Measurements from ENCODE around the gene ZNF354C. TPM values are rescaled to one million over a fixed set of nuclear protein-coding genes. Genes with fewer than 3 reads are reported as not detected.

Gene ZNF354C
- total RNA-seq, 1 donor from 2014 or later: 11.4 TPM

DNA sequence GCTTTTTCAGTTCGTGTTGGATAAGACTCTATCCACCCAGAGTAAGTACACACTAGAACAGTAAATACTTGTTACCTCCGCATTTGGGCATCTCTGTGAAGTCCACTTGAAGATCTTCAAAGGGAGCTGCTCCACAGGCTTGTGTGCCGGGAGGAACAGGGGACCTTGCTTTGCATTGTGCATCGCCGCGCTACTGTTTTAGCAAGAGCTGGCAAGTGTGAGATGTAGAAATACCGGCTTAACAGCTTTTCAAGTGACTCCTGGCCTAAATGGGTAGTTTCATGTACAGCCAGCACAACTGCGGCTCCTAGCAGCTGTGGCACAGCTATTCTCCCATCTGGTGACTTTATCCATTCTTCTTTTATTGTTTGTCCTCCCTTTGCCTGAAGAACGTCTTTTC is 8.4 kb upstream of the ZNF354C start:
- TF ChIP-seq, protein P1, sequence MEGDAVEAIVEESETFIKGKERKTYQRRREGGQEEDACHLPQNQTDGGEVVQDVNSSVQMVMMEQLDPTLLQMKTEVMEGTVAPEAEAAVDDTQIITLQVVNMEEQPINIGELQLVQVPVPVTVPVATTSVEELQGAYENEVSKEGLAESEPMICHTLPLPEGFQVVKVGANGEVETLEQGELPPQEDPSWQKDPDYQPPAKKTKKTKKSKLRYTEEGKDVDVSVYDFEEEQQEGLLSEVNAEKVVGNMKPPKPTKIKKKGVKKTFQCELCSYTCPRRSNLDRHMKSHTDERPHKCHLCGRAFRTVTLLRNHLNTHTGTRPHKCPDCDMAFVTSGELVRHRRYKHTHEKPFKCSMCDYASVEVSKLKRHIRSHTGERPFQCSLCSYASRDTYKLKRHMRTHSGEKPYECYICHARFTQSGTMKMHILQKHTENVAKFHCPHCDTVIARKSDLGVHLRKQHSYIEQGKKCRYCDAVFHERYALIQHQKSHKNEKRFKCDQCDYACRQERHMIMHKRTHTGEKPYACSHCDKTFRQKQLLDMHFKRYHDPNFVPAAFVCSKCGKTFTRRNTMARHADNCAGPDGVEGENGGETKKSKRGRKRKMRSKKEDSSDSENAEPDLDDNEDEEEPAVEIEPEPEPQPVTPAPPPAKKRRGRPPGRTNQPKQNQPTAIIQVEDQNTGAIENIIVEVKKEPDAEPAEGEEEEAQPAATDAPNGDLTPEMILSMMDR (IDR thresholded peaks at IDR 0.05; ENCODE audit: partially characterized antibody, unreplicated experiment): no peak
- Mint-ChIP-seq H3K9me3 (ENCODE audit: unreplicated experiment) (peaks cover 1% of the 10 kb centered on the region), H3K27me3 (ENCODE audit: unreplicated experiment) (no peaks in the 10 kb centered on the region)

DNA sequence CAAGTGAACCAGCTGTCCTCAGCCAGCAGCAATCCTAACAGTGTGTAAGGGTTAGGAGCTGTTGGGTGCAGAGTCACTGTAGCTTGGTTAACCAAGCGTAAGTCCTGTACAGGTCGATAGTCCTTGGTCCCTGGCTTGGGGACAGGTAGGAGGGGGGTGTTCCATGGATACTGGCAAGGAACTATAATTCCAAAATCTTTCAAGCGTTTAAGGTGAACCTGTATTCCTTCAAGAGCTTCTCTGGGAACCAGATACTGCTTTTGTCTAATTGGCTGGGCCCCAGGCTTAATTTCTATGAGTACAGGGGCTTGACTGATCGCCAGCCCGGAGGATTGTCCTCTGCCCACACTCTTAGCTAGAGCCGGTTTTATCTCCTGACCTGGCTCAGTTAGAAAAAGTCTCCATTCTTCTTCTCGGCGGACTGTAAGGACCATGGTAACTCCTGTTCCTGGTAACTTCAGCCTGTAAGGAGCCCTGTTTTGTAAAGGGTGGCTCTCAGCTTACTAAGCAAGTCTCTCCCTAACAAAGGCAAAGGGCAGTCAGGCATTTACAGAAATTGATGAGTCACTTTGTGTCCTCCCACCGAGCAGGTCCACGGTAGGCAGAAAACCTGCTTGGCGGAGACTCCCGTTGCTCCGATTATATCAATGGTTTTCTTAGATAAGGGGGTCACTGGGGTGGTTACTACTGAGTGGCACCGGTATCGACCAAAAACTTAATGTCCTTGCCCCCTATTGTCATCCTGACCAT is 6.0 kb upstream of the ZNF354C start:
- no peak overlapping the region for H3K27ac Mint-ChIP-seq (ENCODE audit: unreplicated experiment)
- no peak for DNase-seq
- TF ChIP-seq, protein P1 (IDR thresholded peaks at IDR 0.05; ENCODE audit: partially characterized antibody, unreplicated experiment): no peak
- no peaks in the 10 kb centered on the region for H3K4me1 Mint-ChIP-seq (ENCODE audit: low read depth, unreplicated experiment)
- H3K9me3 Mint-ChIP-seq (ENCODE audit: unreplicated experiment): no peaks in the 10 kb centered on the region
- peaks cover 4% of the 10 kb centered on the region for H3K36me3 Mint-ChIP-seq (ENCODE audit: unreplicated experiment)
- no peak overlapping the region for H3K4me3 Mint-ChIP-seq (ENCODE audit: unreplicated experiment)
- no peaks in the 10 kb centered on the region for H3K27me3 Mint-ChIP-seq (ENCODE audit: unreplicated experiment)

More for the DNA sequence above, 8.4 kb upstream of the ZNF354C start:
- no peak overlapping the region for H3K27ac Mint-ChIP-seq (ENCODE audit: unreplicated experiment)
- peaks cover 4% of the 10 kb centered on the region for H3K36me3 Mint-ChIP-seq (ENCODE audit: unreplicated experiment)
- no peak for DNase-seq
- no peak overlapping the region for H3K4me3 Mint-ChIP-seq (ENCODE audit: unreplicated experiment)
- H3K4me1 Mint-ChIP-seq (ENCODE audit: low read depth, unreplicated experiment): no peaks in the 10 kb centered on the region

DNA sequence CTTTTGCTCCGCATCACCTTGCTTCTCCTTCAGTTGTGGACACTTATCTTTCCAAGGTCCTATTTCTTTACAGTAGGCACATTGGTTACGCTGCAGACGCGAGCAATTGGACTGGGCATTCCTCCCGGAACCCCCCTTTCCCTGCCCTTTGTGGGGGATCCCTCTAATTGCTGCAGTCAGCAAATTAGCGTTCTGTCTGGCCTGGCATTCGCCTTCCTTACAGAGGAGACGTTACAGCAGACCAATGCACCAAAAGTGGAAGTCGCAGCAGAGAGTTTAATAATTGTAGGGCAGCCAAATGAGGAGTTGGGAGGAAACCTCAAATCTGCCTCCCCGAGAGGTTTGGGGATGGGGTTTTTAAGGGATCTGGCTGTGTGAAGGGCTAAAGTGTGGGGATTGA is 5.3 kb upstream of the ZNF354C start:
- no peaks in the 10 kb centered on the region for H3K27me3 Mint-ChIP-seq (ENCODE audit: unreplicated experiment)
- no peaks in the 10 kb centered on the region for H3K4me1 Mint-ChIP-seq (ENCODE audit: low read depth, unreplicated experiment)
- DNase-seq: no peak
- no peak overlapping the region for H3K27ac Mint-ChIP-seq (ENCODE audit: unreplicated experiment)
- no peak overlapping the region for H3K4me3 Mint-ChIP-seq (ENCODE audit: unreplicated experiment)
- H3K36me3 Mint-ChIP-seq (ENCODE audit: unreplicated experiment): peaks cover 4% of the 10 kb centered on the region
- H3K9me3 Mint-ChIP-seq (ENCODE audit: unreplicated experiment): peaks cover 2% of the 10 kb centered on the region
- TF ChIP-seq, protein P1 (IDR thresholded peaks at IDR 0.05; ENCODE audit: partially characterized antibody, unreplicated experiment): no peak

GRCh38 chr5:179055436-179055835 is 4.7 kb upstream of the ZNF354C start:
- no peak overlapping the region for H3K4me3 Mint-ChIP-seq (ENCODE audit: unreplicated experiment)
- no peaks in the 10 kb centered on the region for H3K4me1 Mint-ChIP-seq (ENCODE audit: low read depth, unreplicated experiment)
- H3K9me3 Mint-ChIP-seq (ENCODE audit: unreplicated experiment): peaks cover 4% of the 10 kb centered on the region
- TF ChIP-seq, protein P1 (IDR thresholded peaks at IDR 0.05; ENCODE audit: partially characterized antibody, unreplicated experiment): no peak
- H3K27ac Mint-ChIP-seq (ENCODE audit: unreplicated experiment): no peak overlapping the region
- no peak for DNase-seq
- peaks cover 4% of the 10 kb centered on the region for H3K36me3 Mint-ChIP-seq (ENCODE audit: unreplicated experiment)
- no peaks in the 10 kb centered on the region for H3K27me3 Mint-ChIP-seq (ENCODE audit: unreplicated experiment)

DNA sequence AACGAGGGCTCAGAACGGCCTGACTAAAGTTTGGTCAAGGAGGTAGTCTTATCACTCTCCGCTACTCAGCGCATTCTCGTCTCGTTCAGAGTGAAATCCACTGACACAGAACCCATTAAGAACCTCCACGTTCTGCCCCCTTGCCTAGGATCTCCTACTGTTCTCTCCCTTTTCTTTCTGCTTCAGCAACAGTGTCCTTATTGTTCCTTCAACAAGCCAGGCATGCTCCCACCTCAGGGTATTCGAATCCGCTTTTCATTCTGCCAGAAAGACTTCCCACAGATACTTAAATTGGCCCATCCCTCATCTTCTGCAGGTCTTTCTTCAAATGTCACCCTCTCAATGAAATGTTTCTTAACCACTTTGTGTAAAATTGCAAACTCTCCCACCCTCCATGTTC is 4.3 kb upstream of the ZNF354C start:
- no peak for DNase-seq
- no peak overlapping the region for H3K4me3 Mint-ChIP-seq (ENCODE audit: unreplicated experiment)
- peaks cover 4% of the 10 kb centered on the region for H3K36me3 Mint-ChIP-seq (ENCODE audit: unreplicated experiment)
- no peak overlapping the region for H3K27ac Mint-ChIP-seq (ENCODE audit: unreplicated experiment)
- H3K27me3 Mint-ChIP-seq (ENCODE audit: unreplicated experiment): no peaks in the 10 kb centered on the region
- no peaks in the 10 kb centered on the region for H3K4me1 Mint-ChIP-seq (ENCODE audit: low read depth, unreplicated experiment)
- TF ChIP-seq, protein P1 (IDR thresholded peaks at IDR 0.05; ENCODE audit: partially characterized antibody, unreplicated experiment): no peak
- peaks cover 4% of the 10 kb centered on the region for H3K9me3 Mint-ChIP-seq (ENCODE audit: unreplicated experiment)
